GM10266 (cell line): Measurements from ENCODE around the gene CHKA.
"Not testable (repeated sequence)": the region's sequence is repeated elsewhere in the genome, so short reads cannot be mapped to it uniquely, and the experiment has no call there.

Experiments
- DNase-seq: peaks from one replicate; pipeline ENCODE4 v3.0.0; 2012; ENCODE audit errors: extremely low spot score
- CTCF ChIP-seq: IDR thresholded peaks from 2 replicates; pipeline ENCODE4 v1.5.1; 2012; ENCODE audit warnings: mild to moderate bottlenecking, low read depth; ENCODE audit not compliant: control insufficient read depth, insufficient read depth; ENCODE audit errors: missing control alignments

Gene CHKA

GRCh38 chr11:68096962-68097361 is 24.2 kb downstream of the CHKA start:
- no peak for DNase-seq
- no peak for TF ChIP-seq CTCF

GRCh38 chr11:68093565-68093964 is 27.6 kb downstream of the CHKA start:
- no peak for TF ChIP-seq CTCF

GRCh38 chr11:68092946-68093345 is 28.2 kb downstream of the CHKA start:
- DNase-seq = not testable (repeated sequence)

More at GRCh38 chr11:68093565-68093964, 27.6 kb downstream of the CHKA start:
- DNase-seq = no peak

- TF ChIP-seq CTCF = no peak
- DNase-seq = no peak
Measured at GRCh38 chr11:68092411-68092810, 28.8 kb downstream of the CHKA start.

GRCh38 chr11:68090706-68091105 is 30.5 kb downstream of the CHKA start:
- DNase-seq = peak; percentile 32

GRCh38 chr11:68090287-68090686 is 30.9 kb downstream of the CHKA start:
- no peak for TF ChIP-seq CTCF
- no peak for DNase-seq

More at GRCh38 chr11:68090706-68091105, 30.5 kb downstream of the CHKA start:
- TF ChIP-seq CTCF = no peak

- DNase-seq = no peak
- TF ChIP-seq CTCF = no peak
Measured at GRCh38 chr11:68089679-68090078, 31.5 kb downstream of the CHKA start.

GRCh38 chr11:68083517-68083916 is 37.7 kb downstream of the CHKA start:
- DNase-seq = no peak
- no peak for TF ChIP-seq CTCF
